ENCODE measurements around the gene FBRS.
"Not testable (repeated sequence)": the region's sequence is repeated elsewhere in the genome, so short reads cannot be mapped to it uniquely, and the experiment has no call there.

FBRS gene

GRCh38 chr16:30664616-30665109, 6.4 kb downstream of the FBRS start:
- DNase-seq (ENCODE audit: low read depth in 2 of 2), result no peak

GRCh38 chr16:30665155-30665829, 7.1 kb downstream of the FBRS start:
- DNase-seq (ENCODE audit: low read depth in 2 of 2), result no peak

DNA sequence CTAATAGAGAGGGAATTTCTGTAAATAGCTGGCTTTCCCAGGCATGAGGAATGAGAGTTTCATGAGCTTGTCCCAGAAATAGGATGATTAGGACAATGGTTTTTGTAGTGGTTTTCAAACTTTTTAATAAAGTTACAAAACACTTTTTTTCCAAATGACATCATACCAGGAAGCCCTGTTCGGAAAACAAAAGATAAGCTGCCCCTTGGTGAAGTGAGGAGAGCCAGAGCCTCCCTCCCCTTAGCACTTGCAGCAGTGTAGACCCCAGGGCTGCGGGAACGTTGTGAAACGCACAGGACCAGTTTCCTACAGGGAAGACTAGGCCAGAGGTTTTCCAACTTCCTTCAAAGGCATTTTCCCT, 7.6 kb downstream of the FBRS start:
- DNase-seq (ENCODE audit: low read depth in 2 of 2), result no peak

- no peak for DNase-seq (ENCODE audit: low read depth in 2 of 2)
Measured at GRCh38 chr16:30666681-30667080, 8.4 kb downstream of the FBRS start.

- DNase-seq (ENCODE audit: low read depth in 2 of 2), result no peak
Measured at GRCh38 chr16:30667361-30667905, 9.2 kb downstream of the FBRS start.

- no peak for DNase-seq (ENCODE audit: low read depth in 2 of 2)
Measured at GRCh38 chr16:30668393-30668792, 10.2 kb downstream of the FBRS start.

DNA sequence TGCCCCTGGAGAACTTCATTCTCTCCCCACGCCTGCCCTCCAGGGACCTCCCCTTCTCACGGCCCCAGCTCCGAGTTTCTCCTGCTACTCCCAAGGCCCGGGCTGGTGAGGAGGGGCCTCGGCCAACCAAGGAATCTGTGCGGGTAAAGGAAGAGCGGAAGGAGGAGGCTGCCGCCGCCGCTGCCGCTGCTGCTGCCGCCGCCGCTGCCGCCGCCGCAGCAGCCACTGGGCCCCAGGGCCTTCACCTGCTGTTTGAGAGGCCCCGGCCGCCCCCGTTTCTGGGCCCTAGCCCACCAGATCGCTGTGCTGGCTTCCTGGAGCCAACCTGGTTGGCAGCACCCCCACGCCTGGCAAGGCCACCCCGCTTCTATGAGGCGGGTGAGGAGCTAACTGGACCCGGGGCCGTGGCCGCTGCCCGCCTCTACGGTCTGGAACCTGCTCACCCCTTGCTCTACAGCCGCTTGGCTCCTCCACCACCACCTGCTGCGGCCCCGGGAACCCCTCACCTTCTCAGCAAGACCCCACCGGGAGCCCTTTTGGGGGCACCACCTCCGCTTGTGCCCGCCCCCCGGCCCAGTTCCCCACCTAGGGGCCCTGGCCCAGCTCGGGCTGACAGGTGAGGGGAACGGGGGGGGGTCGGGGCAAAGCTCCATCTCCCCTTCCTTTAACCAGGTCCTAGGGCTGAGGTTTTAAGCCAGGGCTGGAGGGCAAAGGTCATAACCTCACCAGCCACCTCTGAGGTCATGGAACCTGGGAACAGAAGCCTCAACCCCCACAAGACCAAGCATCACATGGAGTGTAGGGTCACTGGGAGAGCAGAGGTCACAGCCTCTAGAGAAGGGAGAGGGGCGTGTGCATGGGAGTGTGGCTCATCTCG, 11.0 kb downstream of the FBRS start:
- no peak for DNase-seq (ENCODE audit: low read depth in 2 of 2)

- DNase-seq (ENCODE audit: low read depth in 2 of 2), result no peak
Measured at GRCh38 chr16:30669903-30670824, 11.9 kb downstream of the FBRS start.

DNA sequence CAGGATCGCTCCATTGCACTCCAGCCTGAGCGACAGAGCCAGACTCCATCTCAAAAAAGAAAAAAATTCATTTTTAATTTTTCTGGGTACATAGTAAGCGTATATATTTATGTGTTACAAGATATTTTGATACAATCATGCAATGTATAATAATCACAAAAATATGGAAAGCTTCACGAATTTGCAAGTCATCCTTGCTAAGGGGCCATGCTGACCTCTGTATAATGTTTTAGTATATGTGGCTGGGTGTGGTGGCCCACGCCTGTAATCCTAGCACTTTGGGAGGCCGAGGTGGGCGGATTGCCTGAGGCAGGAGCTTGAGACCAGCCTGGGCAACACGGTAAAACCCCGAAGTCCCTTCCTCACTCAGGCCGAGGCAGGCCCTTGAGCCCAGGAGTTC, 16.9 kb downstream of the FBRS start:
- DNase-seq (ENCODE audit: low read depth in 2 of 2), result no peak

DNA sequence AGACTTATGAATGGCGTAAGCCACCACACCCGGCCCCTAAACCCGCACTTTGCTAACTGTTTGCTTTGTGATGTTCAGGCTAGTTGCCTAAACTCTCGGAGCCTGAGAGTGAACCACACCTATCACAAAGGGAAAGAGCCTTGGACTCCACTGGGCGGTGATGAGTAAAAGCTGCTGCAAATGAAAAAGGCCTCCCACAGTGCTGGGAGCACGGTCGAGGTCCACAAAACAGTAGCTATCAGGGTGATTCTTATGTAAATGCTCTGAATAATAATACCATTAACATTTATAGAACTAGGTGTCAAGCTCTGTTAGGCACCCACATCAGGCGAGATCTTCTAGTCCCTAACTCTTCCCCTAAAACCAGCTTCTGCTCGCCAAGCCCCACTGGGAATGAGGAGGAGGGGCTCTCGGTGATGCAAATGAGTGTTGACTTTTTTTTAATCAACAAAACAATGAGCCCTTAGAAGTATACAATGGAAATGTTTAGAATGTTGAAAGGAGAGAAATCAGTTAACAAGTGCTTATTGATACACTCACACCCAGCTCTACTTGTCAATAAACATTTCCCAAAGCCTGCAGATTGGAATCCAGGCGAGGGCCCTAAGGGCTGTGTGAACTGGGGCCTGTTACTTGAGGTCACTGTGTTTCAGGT, 19.8 kb downstream of the FBRS start:
- DNase-seq (ENCODE audit: low read depth in 2 of 2), result no peak

- DNase-seq (ENCODE audit: low read depth in 2 of 2), result no peak
Measured at GRCh38 chr16:30678586-30678970, 20.3 kb downstream of the FBRS start.

DNA sequence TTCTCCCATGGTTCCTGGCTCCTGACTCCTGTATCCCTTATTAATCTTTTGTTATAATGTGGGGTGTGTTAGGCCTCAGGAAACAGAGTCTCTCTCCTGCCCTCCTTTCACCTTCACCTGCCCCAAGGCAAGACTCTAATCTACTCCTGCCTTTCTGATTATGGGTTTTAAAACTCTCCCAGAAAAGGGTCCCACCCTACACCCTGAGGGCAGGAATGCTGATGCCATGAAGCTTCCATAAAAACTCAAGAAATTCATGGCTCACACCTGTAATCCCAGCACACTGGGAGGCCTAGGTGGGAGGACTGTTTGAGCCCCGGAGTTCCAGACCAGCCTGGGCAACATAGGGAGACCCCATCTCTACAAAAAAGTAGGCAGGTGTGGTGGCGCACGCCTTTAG, 22.1 kb downstream of the FBRS start:
- no peak for DNase-seq (ENCODE audit: low read depth in 2 of 2)

- DNase-seq (ENCODE audit: low read depth in 2 of 2), result no peak
Measured at GRCh38 chr16:30688701-30689100, 30.5 kb downstream of the FBRS start.

GRCh38 chr16:30691907-30692306, 33.7 kb downstream of the FBRS start:
- DNase-seq (ENCODE audit: low read depth in 2 of 2), result no peak

GRCh38 chr16:30692396-30693064, 34.3 kb downstream of the FBRS start:
- DNase-seq (ENCODE audit: low read depth in 2 of 2), result no peak

DNA sequence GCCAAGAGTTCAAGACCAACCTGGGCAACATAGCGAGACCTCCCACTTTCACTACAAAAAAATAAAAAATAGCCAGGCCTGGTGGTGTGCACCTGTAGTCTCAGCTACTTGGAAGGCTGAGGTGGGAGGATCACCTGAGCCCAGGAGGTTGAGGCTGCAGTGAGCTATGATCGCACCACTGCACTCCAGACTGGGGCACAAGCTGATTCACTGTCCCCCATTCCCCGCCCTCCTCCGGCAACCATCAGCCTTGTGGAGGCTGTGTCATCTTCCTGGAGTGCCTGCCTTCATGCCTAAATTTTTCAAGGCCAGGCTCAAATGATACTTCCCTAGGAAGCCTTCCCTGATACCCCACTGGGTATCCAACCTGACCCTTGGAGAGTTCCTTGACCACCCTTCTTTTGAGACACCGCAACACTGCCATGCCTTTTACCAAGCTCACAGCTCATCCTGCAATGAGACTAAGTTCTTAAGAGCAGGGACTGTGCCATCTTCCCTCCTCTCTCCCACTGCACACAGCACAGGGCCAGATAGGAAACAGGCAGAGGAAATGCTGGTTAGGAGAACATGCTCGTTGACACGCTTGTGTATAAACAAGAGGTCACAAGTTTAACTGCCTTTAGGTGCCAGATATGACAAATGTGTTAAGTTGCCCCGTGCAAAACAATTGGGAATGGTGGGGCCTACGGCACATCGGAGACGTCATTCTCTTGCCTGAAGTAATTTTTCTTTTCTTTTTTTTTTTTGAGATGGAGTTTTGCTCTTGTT, 36.9 kb downstream of the FBRS start:
- no peak for DNase-seq (ENCODE audit: low read depth in 2 of 2)

DNA sequence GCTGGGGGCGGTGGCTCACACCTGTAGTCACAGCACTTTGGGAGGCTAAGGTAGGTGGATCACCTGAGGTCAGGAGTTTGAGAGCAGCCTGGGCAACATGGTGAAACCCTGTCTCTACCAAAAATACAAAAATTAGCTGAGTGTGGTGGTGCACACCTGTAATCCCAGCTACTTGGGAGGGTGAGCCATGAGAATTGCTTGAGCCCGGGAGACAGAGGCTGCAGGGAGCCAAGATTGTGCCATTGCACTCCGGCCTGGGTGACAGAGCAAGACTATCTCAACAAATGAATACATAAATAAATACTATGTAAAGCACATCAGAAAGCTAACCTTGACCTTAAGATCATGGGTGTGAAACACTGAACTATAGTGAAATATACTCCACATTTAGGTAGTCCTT, 38.4 kb downstream of the FBRS start:
- not testable (repeated sequence) for DNase-seq (ENCODE audit: low read depth in 2 of 2)

DNA sequence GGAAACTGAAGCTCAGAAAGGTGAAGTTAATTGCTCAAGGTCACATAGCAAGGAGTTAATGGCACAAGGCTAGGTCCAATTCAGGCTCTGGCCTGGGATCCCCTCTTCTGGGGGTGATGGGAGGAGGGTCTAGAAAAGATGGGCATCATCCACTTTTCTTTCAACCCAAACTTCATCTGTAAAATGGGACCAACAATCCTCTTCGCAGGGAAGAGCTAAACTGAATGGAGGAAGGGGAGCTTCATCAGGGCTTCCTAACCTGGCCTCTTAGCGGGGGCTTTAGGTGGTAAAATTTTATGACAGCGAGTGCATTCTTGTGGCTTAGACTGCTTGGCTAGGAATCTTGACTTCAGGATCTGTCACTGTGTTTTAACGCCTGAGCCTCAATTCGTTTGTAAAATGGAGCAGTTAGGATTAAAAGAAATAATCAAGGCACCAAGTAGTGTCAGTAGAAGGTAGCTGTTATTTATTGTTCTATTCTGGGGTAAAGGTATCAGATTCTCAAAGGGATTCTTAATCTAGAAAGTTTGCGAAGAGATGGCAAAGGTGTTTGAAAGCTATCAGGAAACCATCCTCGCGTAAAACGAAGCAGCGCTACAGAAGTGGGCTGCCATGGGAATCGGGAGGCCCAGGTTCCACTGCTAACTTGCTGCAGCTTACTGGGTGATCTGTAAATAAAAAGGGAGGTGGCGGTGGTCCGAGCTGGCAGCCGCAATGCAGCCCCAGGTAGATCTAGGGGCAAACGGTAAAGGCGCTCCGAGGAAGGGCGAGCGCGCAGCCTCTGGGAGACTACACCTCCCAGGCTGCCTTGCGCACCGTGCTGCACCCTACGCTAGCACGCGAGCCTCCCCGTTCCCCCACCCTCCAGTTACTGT, 39.3 kb downstream of the FBRS start:
- DNase-seq (ENCODE audit: low read depth in 2 of 2), result no peak
